HEK293 (cell line): ENCODE measurements around the gene EIF4B.

Experiments used
- CTCF ChIA-PET: fragments of 350-600 bp; formaldehyde crosslinking; extraction: SDS; loops from one replicate; lab custom pipeline; 2021; ENCODE audit warnings: antibody characterized with exemption; lab: Yijun Ruan, JAX
- POLR2A ChIA-PET: fragments of 300-600 bp; formaldehyde crosslinking; extraction: SDS; loops from one replicate; lab custom pipeline; 2020; ENCODE audit warnings: antibody characterized with exemption, inconsistent platforms; lab: Yijun Ruan, JAX
- H3K27ac ChIP-seq: fragments of 200-500 bp; sonication (Bioruptor generic); 2 replicates; pipeline ENCODE4 v1.5.1; 2014; ENCODE audit warnings: low read depth, low read length, control low read depth, inconsistent platforms; ENCODE audit errors: extremely low read depth
- H3K36me3 ChIP-seq, 2 experiments: fragments of 200-500 bp in 1 of 2; sonication (Bioruptor generic) in 1 of 2; 1 replicate in 1 of 2; 2 replicates in 1 of 2; pipeline ENCODE4 v1.5.1; 2014 to 2017; ENCODE audit warnings: inconsistent platforms in 2 of 2, low read length in 2 of 2; ENCODE audit not compliant: control insufficient read depth in 2 of 2, insufficient read depth in 1 of 2
- H3K4me1 ChIP-seq: fragments of 200-500 bp; sonication (Bioruptor generic); 2 replicates; pipeline ENCODE4 v1.5.1; 2014; ENCODE audit warnings: mild to moderate bottlenecking, low read length, inconsistent platforms; ENCODE audit not compliant: control insufficient read depth, insufficient read depth
- H3K4me3 ChIP-seq: 2 replicates; pipeline ENCODE4 v1.5.1; 2011; ENCODE audit warnings: low read depth, mild to moderate bottlenecking, control low read depth, low read length, moderate library complexity
- H3K9me3 ChIP-seq: fragments of 200-500 bp; sonication (Bioruptor generic); 2 replicates; pipeline ENCODE4 v1.5.1; 2014; ENCODE audit warnings: low read depth, low read length, inconsistent platforms; ENCODE audit not compliant: control insufficient read depth, insufficient read depth
- CTCF ChIP-seq: fragments of 450-650 bp; formaldehyde crosslinking; IDR thresholded peaks from 2 replicates; pipeline ENCODE4 v1.5.1; 2016; ENCODE audit warnings: missing biosample characterization, missing genetic modification characterization
- KLF8 ChIP-seq: fragments of 450-650 bp; formaldehyde crosslinking; IDR thresholded peaks from 2 replicates; pipeline ENCODE4 v1.5.1; 2016; ENCODE audit warnings: missing biosample characterization, missing genetic modification characterization
- PATZ1 ChIP-seq: fragments of 450-650 bp; formaldehyde crosslinking; IDR thresholded peaks from 2 replicates; pipeline ENCODE4 v1.5.1; 2016; ENCODE audit warnings: missing biosample characterization, missing genetic modification characterization
- PRDM6 ChIP-seq: fragments of 450-650 bp; formaldehyde crosslinking; IDR thresholded peaks from 2 replicates; pipeline ENCODE4 v1.5.1; 2017; ENCODE audit warnings: missing biosample characterization, missing genetic modification characterization
- SP7 ChIP-seq: fragments of 450-650 bp; formaldehyde crosslinking; IDR thresholded peaks from 2 replicates; pipeline ENCODE4 v1.5.1; 2016; ENCODE audit warnings: missing biosample characterization, missing genetic modification characterization
- TSHZ1 ChIP-seq: fragments of 450-650 bp; formaldehyde crosslinking; IDR thresholded peaks from 2 replicates; pipeline ENCODE4 v1.5.1; 2016; ENCODE audit warnings: missing biosample characterization, missing genetic modification characterization, borderline replicate concordance
- ZBTB21 ChIP-seq: fragments of 450-650 bp; formaldehyde crosslinking; IDR thresholded peaks from 2 replicates; pipeline ENCODE4 v1.5.1; 2017; ENCODE audit warnings: missing biosample characterization, missing genetic modification characterization
- ZBTB44 ChIP-seq: fragments of 450-650 bp; IDR thresholded peaks from 2 replicates; pipeline ENCODE4 v1.5.1; 2018; ENCODE audit warnings: missing biosample characterization, mild to moderate bottlenecking, missing genetic modification characterization
- ZNF10 ChIP-seq: fragments of 450-650 bp; formaldehyde crosslinking; IDR thresholded peaks from 2 replicates; pipeline ENCODE4 v1.5.1; 2017; ENCODE audit warnings: missing biosample characterization, missing genetic modification characterization
- ZNF132 ChIP-seq: fragments of 450-650 bp; formaldehyde crosslinking; IDR thresholded peaks from 2 replicates; pipeline ENCODE4 v1.5.1; 2017; ENCODE audit warnings: missing biosample characterization, missing genetic modification characterization, borderline replicate concordance
- ZNF24 ChIP-seq: fragments of 450-650 bp; formaldehyde crosslinking; IDR thresholded peaks from 2 replicates; pipeline ENCODE4 v1.5.1; 2016; ENCODE audit warnings: missing biosample characterization, missing genetic modification characterization
- ZNF311 ChIP-seq: fragments of 450-650 bp; formaldehyde crosslinking; IDR thresholded peaks from 2 replicates; pipeline ENCODE4 v1.5.1; 2017; ENCODE audit warnings: missing biosample characterization, missing genetic modification characterization, borderline replicate concordance
- ZNF335 ChIP-seq: fragments of 450-650 bp; formaldehyde crosslinking; conservative IDR thresholded peaks from 2 replicates; pipeline ENCODE4 v1.5.1; 2016; ENCODE audit warnings: missing biosample characterization, missing genetic modification characterization
- ZNF341 ChIP-seq: fragments of 450-650 bp; formaldehyde crosslinking; IDR thresholded peaks from 2 replicates; pipeline ENCODE4; 2016; ENCODE audit warnings: low read depth, missing biosample characterization, missing genetic modification characterization
- ZNF37A ChIP-seq: fragments of 450-650 bp; IDR thresholded peaks from 2 replicates; pipeline ENCODE4 v1.5.1; 2018; ENCODE audit warnings: missing biosample characterization, missing genetic modification characterization
- ZNF488 ChIP-seq: fragments of 450-650 bp; formaldehyde crosslinking; IDR thresholded peaks from 2 replicates; pipeline ENCODE4 v1.5.1; 2016; ENCODE audit warnings: missing biosample characterization, missing genetic modification characterization
- ZNF560 ChIP-seq: fragments of 450-650 bp; formaldehyde crosslinking; IDR thresholded peaks from 2 replicates; pipeline ENCODE4 v1.5.1; 2017; ENCODE audit warnings: missing biosample characterization, missing genetic modification characterization, borderline replicate concordance
- ZNF654 ChIP-seq: fragments of 450-650 bp; formaldehyde crosslinking; IDR thresholded peaks from 2 replicates; pipeline ENCODE4 v1.5.1; 2016; ENCODE audit warnings: low read depth, missing biosample characterization, missing genetic modification characterization
- ZNF658 ChIP-seq: fragments of 450-650 bp; formaldehyde crosslinking; IDR thresholded peaks from 2 replicates; pipeline ENCODE4; 2016; ENCODE audit warnings: missing biosample characterization, missing genetic modification characterization
- ZNF768 ChIP-seq: fragments of 450-650 bp; formaldehyde crosslinking; IDR thresholded peaks from 2 replicates; pipeline ENCODE4 v1.5.1; 2018; ENCODE audit warnings: missing biosample characterization, mild to moderate bottlenecking, missing genetic modification characterization
- ZNF776 ChIP-seq: fragments of 450-650 bp; formaldehyde crosslinking; IDR thresholded peaks from 2 replicates; pipeline ENCODE4 v1.5.0; 2017; ENCODE audit warnings: missing biosample characterization, missing genetic modification characterization, borderline replicate concordance

Gene EIF4B

GRCh38 chr12:53034459-53034858, 28.2 kb downstream of the EIF4B start (continued):
- no peak for TF ChIP-seq ZNF335
- no peak for TF ChIP-seq ZNF776 (tag by site-specific recombination)
- TF ChIP-seq ZNF560 (tag by site-specific recombination): no peak
- no peak for TF ChIP-seq KLF8 (tag by site-specific recombination)
- no peak for TF ChIP-seq ZNF341 (tag by site-specific recombination)
- no peak for TF ChIP-seq ZNF488 (tag by site-specific recombination)
- TF ChIP-seq ZNF658 (tag by site-specific recombination): no peak
- TF ChIP-seq ZNF10 (tag by site-specific recombination): no peak
- TF ChIP-seq, all 188 proteins: peak for 0

GRCh38 chr12:53036802-53037201, 30.5 kb downstream of the EIF4B start:
- H3K27ac ChIP-seq: no peak overlapping the region
- peaks cover 73 to 87% of the 10 kb centered on the region in 2 experiments for H3K36me3 ChIP-seq
- H3K9me3 ChIP-seq: no peaks in the 10 kb centered on the region
- no peaks in the 10 kb centered on the region for H3K4me1 ChIP-seq
- no peak for TF ChIP-seq SP7 (tag by site-specific recombination)
- ChIA-PET POLR2A (no interaction called here), CTCF (interaction anchor here (0.7 to 2.9 kb wide), 4 partner anchors 18 to 409 kb away, joined by 3 to 17 read pairs (median 3); no protein-coding TSS in a partner anchor)
- H3K4me3 ChIP-seq: no peak overlapping the region

GRCh38 chr12:53039851-53040250, 33.6 kb downstream of the EIF4B start:
- TF ChIP-seq ZBTB44 (tag by site-specific recombination) (no peak), ZNF311 (no peak), TSHZ1 (tag by site-specific recombination) (no peak), ZNF24 (tag by site-specific recombination) (no peak), ZNF654 (tag by site-specific recombination) (no peak), CTCF (tag by site-specific recombination) (no peak), ZNF132 (tag by site-specific recombination) (no peak), PRDM6 (no peak), ZNF768 (tag by site-specific recombination) (no peak), ZBTB21 (no peak), PATZ1 (tag by site-specific recombination) (no peak), ZNF37A (no peak)
- TF ChIP-seq, all 188 proteins: peak for 0
- no peak overlapping the region for H3K4me3 ChIP-seq
- no peak overlapping the region for H3K27ac ChIP-seq
- no peaks in the 10 kb centered on the region for H3K9me3 ChIP-seq
- POLR2A ChIA-PET: no interaction called here
- CTCF ChIA-PET: interaction anchor here (0.5 to 2.9 kb wide), 9 partner anchors 9 to 468 kb away, joined by 3 to 17 read pairs (median 4); partner anchors contain the start of gene IGFBP6
- H3K4me1 ChIP-seq: no peaks in the 10 kb centered on the region
- peaks cover 47 to 65% of the 10 kb centered on the region in 2 experiments for H3K36me3 ChIP-seq
